ENCODE results near the gene AMACR. TPM values are rescaled to one million over a fixed set of nuclear protein-coding genes. Genes with fewer than 3 reads are reported as not detected.

Gene AMACR
- total RNA-seq, 1 donor from 2014 or later = 6.0 TPM

DNA sequence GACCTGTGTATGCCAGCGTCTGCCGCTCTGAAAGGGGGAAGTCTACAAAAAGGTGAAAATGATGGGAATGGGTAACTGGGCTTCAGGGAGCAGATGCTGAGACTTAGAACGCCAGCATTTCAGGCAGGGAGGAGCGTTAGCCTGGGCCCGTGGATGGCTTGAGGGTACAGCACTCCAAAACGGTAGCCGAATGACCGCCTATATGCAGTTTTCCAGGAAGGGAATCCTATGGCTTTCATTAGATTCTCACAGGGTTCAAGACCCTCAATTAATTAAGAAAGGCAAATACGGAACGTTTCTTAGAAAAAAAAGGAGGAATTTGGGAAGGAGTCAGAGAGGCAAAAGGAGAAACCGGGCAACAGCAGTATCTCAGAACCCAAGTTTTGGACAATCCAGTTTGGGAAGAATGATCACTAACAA lies 639 bp downstream of the AMACR start:
- CTCF ChIA-PET = interaction anchor here (1.3 kb wide), 1 partner anchor 10 kb away, joined by 7 read pairs; no protein-coding TSS in a partner anchor
- Mint-ChIP-seq H3K27ac (peak overlapping the region; percentile 91), H3K9me3 (no peaks in the 10 kb centered on the region), H3K4me1 (peaks cover 23% of the 10 kb centered on the region), H3K27me3 (no peaks in the 10 kb centered on the region), H3K4me3 (peak overlapping the region; percentile 95), H3K36me3 (ENCODE audit: low read depth) (peaks cover 30% of the 10 kb centered on the region)
- intact Hi-C loops (cut with micrococcal nuclease) = loop anchor here (1.0 to 5.0 kb wide), 5 partner anchors 10 to 1420 kb away; partner anchors contain the start of genes DNAJC21, RXFP3, SUB1 and TTC23L
- no peak for DNase-seq
- no peak for TF ChIP-seq CTCF (IDR thresholded peaks at IDR 0.05)
- POLR2A ChIA-PET = interaction anchor here (1.5 kb wide), 2 partner anchors 566 to 908 kb away, joined by 3 to 8 read pairs; partner anchors contain the start of genes BRIX1, RAD1 and TARS1
- no peak for ATAC-seq (ENCODE audit: low read depth)

DNA sequence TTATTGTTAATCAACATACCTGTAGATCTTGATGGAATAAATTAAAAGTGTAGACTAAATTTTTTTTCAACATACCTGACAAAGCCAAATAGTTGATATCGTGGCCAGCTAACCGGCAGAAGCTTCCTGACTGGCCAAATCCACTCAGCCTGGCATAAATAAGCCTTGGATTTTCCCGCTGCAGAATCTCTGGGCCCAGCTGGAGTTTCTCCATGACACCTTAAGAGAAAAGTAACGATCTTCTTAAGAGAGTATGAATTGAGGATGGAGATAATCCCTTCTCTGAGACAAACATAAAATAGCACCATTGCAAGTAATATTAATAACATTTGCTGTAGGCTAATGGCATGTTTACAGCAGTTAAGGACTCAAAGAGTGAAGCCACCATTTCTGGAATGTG lies 2.2 kb downstream of the AMACR start:
- Mint-ChIP-seq H3K4me3 (no peak overlapping the region), H3K27me3 (no peaks in the 10 kb centered on the region), H3K9me3 (no peaks in the 10 kb centered on the region), H3K27ac (no peak overlapping the region), H3K36me3 (ENCODE audit: low read depth) (peaks cover 33% of the 10 kb centered on the region), H3K4me1 (peaks cover 23% of the 10 kb centered on the region)
- ChIA-PET CTCF (interaction anchor here (1.3 kb wide), 1 partner anchor 8 kb away, joined by 7 read pairs; no protein-coding TSS in a partner anchor), POLR2A (no interaction called here)
- intact Hi-C loops (cut with micrococcal nuclease) = loop anchor here (2.0 to 5.0 kb wide), 2 partner anchors 69 to 1418 kb away; partner anchors contain the start of genes RXFP3 and SUB1
- ATAC-seq (ENCODE audit: low read depth) = no peak
- no peak for TF ChIP-seq CTCF (IDR thresholded peaks at IDR 0.05)
- no peak for DNase-seq

DNA sequence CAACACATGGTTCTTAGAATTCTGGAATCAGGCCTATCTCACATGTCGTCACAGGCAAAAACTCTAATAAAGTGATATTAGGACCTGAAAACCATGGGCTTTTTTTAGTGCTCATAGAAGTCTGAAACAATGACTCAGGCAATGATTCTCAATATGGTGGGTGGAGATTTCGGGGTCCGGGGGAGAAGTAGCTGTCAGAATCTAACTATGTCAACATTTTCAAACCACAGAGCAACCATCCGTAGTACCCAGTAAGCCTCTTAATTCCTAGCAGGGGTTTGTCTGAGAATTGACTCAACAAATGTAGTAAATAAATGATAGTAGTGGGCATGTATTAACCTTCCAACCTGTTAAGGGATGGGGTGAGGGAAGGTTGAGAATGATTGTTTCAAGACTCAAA lies 2.6 kb downstream of the AMACR start:
- Mint-ChIP-seq H3K27me3 (no peaks in the 10 kb centered on the region), H3K4me3 (no peak overlapping the region), H3K36me3 (ENCODE audit: low read depth) (peaks cover 33% of the 10 kb centered on the region), H3K9me3 (no peaks in the 10 kb centered on the region), H3K27ac (no peak overlapping the region), H3K4me1 (peaks cover 23% of the 10 kb centered on the region)
- ChIA-PET CTCF (interaction anchor here (0.9 kb wide), 1 partner anchor 10 kb away, joined by 3 read pairs; no protein-coding TSS in a partner anchor), POLR2A (no interaction called here)
- ATAC-seq (ENCODE audit: low read depth) (no peak), DNase-seq (no peak)
- intact Hi-C loops (cut with micrococcal nuclease) = loop anchor here (5.0 kb wide), 1 partner anchor 1418 kb away; the partner anchor contains the start of gene SUB1
- no peak for TF ChIP-seq CTCF (IDR thresholded peaks at IDR 0.05)

DNA sequence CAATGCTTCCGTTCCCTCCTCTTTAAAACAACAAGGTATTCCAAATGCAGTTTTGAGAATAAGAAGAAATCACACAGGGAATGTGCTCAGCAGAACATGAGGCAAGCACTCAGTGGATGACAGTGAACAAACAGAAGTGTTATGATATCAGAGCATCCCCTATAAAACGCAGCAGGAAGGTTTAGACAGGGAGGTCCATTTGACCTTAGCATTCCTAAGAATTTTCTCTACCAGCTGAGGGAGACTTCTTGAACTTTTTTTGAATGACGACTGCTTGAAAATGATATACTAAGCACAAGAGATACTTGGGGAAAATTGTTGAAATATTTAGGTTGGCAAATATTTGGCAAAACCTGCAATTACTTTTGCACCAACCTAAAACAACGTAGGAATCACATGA lies 3.9 kb downstream of the AMACR start:
- POLR2A ChIA-PET = no interaction called here
- no peak for DNase-seq
- Mint-ChIP-seq H3K9me3 (no peaks in the 10 kb centered on the region), H3K4me1 (peaks cover 16% of the 10 kb centered on the region), H3K27ac (no peak overlapping the region), H3K36me3 (ENCODE audit: low read depth) (peaks cover 36% of the 10 kb centered on the region), H3K4me3 (no peak overlapping the region), H3K27me3 (no peaks in the 10 kb centered on the region)
- ATAC-seq (ENCODE audit: low read depth) = no peak
- intact Hi-C loops (cut with micrococcal nuclease) = no loop called here
- TF ChIP-seq CTCF (IDR thresholded peaks at IDR 0.05) = no peak
- CTCF ChIA-PET = no interaction called here

DNA sequence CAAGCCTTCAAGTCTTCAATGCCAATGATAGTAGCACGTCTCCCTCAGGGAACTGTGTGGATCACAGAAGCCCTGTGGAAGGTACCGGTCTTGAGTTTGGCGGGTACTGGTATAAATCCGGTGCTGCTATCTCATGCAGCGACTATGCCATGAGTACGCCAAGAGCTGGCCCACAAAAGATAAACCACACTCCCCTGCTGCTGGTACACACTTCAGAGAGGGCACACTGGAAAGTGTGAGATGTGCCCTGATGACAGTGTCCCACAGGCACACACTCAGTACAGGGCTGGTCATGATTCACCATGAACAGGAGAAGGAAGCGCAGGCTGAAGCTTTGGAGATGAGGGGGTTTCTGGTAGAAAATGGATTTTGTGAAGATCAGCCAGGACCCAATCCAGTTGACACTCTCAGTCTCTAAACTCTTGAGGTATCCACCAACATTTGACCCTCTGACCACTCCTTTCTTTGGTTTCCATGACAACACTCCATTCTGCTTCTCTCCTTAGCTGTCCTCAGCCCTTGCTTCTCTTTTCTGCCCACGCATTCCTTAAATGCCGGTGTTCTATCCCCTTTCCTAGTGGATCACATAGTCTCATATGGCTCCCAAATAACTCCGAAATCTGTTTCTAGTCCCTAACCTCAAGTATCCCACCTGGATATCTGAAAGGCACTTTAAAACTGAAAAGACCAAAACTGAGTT lies 5.1 kb downstream of the AMACR start:
- Mint-ChIP-seq H3K4me1 (peaks cover 7% of the 10 kb centered on the region), H3K9me3 (no peaks in the 10 kb centered on the region), H3K36me3 (ENCODE audit: low read depth) (peaks cover 40% of the 10 kb centered on the region), H3K27ac (no peak overlapping the region), H3K27me3 (no peaks in the 10 kb centered on the region), H3K4me3 (no peak overlapping the region)
- POLR2A ChIA-PET = no interaction called here
- no peak for TF ChIP-seq CTCF (IDR thresholded peaks at IDR 0.05)
- ATAC-seq (ENCODE audit: low read depth) (no peak), DNase-seq (no peak)
- intact Hi-C loops (cut with micrococcal nuclease) = no loop called here
- CTCF ChIA-PET = no interaction called here

All from activated B cell treated with CpG ODN at 0.5 μM for 24 hours (primary cell).